ENCODE data around the gene INPP4A.

- no peak for TF ChIP-seq CTCF (IDR thresholded peaks at IDR 0.05; ENCODE audit: poor library complexity)
- no peak for TF ChIP-seq EZH2 (IDR thresholded peaks at IDR 0.05; ENCODE audit: borderline replicate concordance)
Observed at GRCh38 chr2:98534761-98535160, 90.1 kb downstream of the INPP4A start.

Measured in hepatocyte (in vitro differentiated cells).